ENCODE results near the gene SIGLEC1.

- TF ChIP-seq CTCF (IDR thresholded peaks at IDR 0.05; ENCODE audit: insufficient read depth, low read length) (peak; percentile 56), POLR2AphosphoS5 (IDR thresholded peaks at IDR 0.05; ENCODE audit: low read depth) (no peak)
Observed at GRCh38 chr20:3716195-3716834, 3.9 kb upstream of the SIGLEC1 start.
